GM21367 (cell line): ENCODE measurements around the gene ARID3A.

Experiments used
- ATAC-seq: cut with Tn5 transposase; IDR thresholded peaks from one replicate; pipeline ENCODE4 v1.9.1; 2021; ENCODE audit not compliant: unreplicated experiment

Gene ARID3A

GRCh38 chr19:929203-929890 is 3.5 kb downstream of the ARID3A start:
- no peak for ATAC-seq

DNA sequence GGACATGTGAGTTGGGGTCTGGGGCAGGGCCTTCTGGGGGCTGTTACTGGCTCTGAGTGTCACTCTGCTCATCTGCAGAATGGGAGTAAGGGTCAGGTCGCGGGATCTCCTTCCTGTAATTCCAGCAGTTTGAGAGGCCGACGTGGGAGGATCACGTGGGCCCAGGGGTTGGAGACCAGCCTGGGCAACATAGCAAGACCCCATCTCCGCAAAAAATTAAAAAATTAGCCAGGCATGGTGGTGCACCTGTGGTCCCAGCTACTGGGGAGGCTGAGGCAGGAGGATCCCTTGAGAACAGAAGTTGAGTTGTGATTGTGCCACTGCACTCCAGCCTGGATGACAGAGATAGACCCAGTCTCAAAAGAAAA is 4.0 kb downstream of the ARID3A start:
- no peak for ATAC-seq

DNA sequence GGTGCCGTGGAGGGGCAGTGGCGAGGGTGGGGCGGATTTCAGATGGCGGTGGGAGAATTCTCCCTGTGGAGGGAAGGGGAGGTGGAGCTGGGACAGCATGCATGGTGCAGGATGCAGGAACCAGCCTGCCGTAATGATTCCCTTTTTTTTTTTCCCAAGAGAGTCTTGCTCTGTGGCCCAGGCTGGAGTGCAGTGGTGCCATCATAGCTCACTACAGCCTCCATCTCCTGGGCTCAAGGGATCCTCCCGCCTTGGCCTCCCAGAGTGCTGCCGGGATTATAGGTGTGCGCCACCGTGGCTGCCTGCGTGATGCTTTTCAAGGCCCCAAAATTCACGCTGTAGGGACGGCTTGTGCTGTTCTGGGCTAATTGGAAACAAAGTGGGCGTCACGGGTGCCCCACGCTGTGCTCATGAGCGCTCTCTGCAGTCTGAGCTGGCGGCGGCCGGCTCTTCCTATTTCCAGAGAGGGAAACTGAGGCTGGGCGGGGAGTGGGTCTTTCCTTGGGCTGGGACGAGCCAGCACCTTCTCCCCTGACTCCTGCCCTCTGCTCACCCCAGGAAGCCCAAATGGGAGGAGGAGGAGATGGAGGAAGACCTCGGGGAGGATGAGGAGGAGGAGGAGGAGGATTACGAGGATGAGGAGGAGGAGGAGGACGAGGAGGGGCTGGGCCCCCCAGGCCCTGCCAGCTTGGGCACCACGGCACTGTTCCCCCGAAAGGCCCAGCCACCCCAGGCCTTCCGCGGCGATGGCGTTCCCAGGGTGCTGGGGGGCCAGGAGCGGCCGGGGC is 6.2 kb downstream of the ARID3A start:
- ATAC-seq, result no peak

DNA sequence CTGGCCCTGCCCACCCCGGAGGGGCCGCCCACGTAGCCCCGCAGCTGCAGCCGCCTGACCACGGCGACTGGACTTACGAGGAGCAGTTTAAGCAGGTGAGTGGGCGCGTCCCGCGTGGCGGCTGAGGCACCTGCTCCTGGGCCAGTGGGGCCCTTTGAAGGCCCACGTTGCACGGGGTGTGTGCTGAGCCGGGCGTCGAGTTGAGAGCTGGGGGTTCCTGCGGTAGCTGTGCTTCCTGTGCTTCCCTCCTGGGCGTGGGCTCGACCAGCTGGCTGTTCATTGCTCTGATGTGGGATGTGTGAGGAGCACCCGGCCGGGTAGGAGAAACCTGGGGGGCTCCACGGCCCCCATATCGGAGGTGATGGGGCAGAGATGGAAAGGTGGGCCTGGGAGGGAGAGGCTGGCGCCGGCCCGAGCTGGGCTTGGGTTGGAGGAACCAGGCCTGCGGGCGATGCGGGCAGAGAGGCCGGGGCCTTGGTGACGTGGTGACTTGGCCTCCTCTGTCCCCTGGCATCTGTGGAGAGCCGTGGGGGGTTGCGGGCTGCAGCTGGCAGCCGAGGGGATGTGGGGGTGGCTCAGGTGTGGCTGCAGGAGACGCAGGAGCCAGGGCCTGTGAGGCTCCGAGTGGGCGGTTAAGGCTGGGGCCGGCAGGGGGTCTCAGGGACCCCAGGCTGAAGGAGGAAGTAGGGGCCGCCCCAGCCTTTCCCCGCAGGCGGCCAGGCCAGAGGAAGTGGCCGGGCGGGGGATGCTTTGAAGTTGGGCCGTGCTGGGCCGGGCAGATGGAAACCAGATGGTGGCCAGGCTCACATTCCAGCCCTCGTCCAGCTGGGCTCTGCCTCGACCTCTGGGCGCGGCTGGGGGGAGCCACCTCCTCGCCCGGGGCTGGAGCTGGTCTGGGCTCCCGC is 7.1 kb downstream of the ARID3A start:
- ATAC-seq, result no peak

DNA sequence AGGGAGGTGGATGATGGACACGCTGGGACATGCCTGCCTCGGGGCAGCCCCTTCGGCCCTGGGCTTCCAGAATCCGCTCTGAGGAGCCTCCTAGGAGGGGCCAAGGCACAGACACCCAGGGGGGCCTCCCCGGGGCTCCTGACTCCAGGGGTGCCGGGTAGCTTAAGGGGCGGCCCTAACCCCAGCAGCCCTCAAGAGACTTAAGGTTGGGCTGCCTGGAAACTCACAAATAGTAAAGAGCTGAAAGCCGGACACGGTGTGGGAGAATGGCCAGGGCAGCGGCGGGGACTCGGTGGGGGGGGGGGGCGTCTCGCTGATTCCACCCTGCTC is 7.7 kb downstream of the ARID3A start:
- ATAC-seq, result no peak

GRCh38 chr19:934197-934840 is 8.5 kb downstream of the ARID3A start:
- ATAC-seq, result no peak

GRCh38 chr19:934865-935479 is 9.1 kb downstream of the ARID3A start:
- ATAC-seq, result no peak

DNA sequence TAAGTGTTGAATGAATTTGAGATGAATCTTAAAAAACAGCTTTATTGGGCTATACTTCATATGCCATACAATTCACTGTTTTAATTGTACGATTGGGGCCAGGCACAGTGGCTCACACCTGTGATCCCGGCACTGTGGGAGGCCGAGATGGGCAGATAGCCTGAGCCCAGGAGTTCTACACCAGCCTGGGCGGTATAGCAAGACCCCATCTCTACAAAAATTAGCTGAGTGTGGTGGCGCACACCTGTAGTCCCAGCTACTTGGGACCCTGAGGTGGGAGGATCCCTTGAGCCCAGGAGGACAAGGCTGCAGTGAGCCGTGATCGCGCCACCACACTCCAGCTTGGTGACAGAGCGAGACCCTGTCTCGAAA is 10.3 kb downstream of the ARID3A start:
- ATAC-seq, result no peak

GRCh38 chr19:937259-937694 is 11.4 kb downstream of the ARID3A start:
- no peak for ATAC-seq

- no peak for ATAC-seq
Observed at GRCh38 chr19:938233-938923, 12.5 kb downstream of the ARID3A start.

DNA sequence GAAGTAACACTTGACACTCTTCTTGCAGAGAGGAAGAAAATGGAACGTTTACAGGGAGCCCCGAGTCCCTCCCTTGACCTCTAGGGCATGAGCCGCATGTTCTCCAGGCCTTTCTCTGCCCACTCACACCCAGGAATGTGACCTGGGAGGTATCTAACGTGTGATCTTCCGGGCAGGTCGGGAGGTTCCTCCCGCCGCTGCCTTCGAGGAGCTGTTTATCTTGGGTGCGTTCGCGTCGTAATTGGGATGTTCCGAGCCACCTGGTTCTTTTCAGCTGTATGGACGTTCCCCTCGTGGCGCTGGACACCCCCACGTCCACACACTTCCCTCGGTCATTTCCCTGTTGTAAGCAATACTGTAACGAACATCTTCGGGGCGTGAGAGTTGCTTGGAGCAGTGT is 13.6 kb downstream of the ARID3A start:
- no peak for ATAC-seq

- no peak for ATAC-seq
Observed at GRCh38 chr19:939922-940321, 14.1 kb downstream of the ARID3A start.

GRCh38 chr19:940591-941291 is 14.9 kb downstream of the ARID3A start:
- ATAC-seq, result no peak

GRCh38 chr19:941292-942132 is 15.7 kb downstream of the ARID3A start:
- no peak for ATAC-seq

DNA sequence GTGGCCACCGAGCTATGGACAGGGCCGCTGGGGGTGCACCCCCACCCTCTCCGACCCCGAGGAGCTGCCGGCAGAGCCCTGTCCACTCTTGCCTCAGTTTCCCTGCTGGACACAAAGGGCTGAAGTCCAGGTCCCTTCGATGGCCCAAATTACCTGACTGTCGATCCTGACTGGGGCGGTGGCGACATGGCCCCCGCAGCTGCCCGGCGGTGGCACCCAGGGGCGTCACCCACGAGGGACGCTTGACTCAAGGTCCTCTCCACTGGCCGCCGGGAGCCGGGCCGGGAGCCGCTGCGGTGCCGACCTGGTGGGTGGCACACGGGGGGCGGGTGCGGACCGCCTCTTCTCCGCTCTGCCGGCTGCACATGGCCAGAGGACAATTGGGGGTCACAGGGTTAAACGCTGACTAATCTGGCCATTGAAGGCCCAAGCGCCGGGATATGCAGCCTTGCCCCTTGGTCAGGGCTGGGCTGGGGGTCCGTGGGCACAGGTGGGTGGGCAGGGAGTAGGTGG is 16.4 kb downstream of the ARID3A start:
- no peak for ATAC-seq

DNA sequence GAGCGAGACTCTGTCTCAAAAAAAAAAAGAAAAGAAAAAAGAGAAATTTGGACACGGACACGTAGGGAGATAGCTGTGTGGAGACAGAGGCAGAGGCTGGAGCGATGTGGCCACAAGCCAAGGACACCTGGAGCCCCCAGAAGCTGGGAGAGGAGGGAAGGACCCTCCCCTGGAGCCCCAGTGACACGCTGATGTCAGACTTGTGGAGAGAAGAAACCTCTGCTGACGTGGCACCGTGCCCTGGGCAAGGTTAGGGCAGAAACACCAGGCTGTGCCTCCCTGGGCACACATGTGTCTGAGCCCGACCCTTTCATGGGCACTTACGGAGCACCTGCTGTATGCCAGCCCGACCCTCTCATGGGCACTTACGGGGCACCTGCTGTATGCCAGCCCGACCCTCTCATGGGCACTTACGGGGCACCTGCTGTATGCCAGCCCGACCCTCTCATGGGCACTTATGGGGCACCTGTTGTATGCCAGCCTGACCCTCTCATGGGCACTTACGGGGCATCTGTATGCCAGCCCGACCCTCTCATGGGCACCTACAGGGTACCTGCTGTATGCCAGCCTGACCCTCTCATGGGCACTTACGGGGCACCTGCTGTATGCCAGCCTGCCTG is 17.8 kb downstream of the ARID3A start:
- no peak for ATAC-seq

- ATAC-seq, result no peak
Observed at GRCh38 chr19:944171-944567, 18.3 kb downstream of the ARID3A start.

- no peak for ATAC-seq
Observed at GRCh38 chr19:944663-945241, 18.9 kb downstream of the ARID3A start.
